IPS-18a (cell line): Measurements from ENCODE around the gene ACIN1.

Source experiments
- H3K27ac ChIP-seq: one replicate; pipeline ENCODE4 v1.5.1; 2013; ENCODE audit warnings: low read length
- H3K27me3 ChIP-seq: one replicate; pipeline ENCODE4 v1.6.1; 2013; ENCODE audit warnings: mild to moderate bottlenecking, low read length; ENCODE audit not compliant: control insufficient read depth, insufficient read depth
- H3K36me3 ChIP-seq: one replicate; pipeline ENCODE4 v1.6.1; 2013; ENCODE audit warnings: low read depth, low read length; ENCODE audit not compliant: control insufficient read depth
- H3K4me1 ChIP-seq: one replicate; pipeline ENCODE4 v1.6.1; 2013; ENCODE audit warnings: low read depth, low read length; ENCODE audit not compliant: control insufficient read depth
- H3K4me3 ChIP-seq: one replicate; pipeline ENCODE4 v1.5.1; 2013; ENCODE audit warnings: low read length
- H3K9ac ChIP-seq: one replicate; pipeline ENCODE4 v1.6.1; 2013; ENCODE audit warnings: mild to moderate bottlenecking, low read length, moderate library complexity
- H3K9me3 ChIP-seq: one replicate; pipeline ENCODE4 v1.6.1; 2013; ENCODE audit warnings: low read depth, low read length; ENCODE audit not compliant: control insufficient read depth

The ACIN1 gene

GRCh38 chr14:23040100-23040499 lies 54.8 kb downstream of the ACIN1 start:
- H3K36me3 ChIP-seq = no peaks in the 10 kb centered on the region

GRCh38 chr14:23035303-23036144 lies 59.4 kb downstream of the ACIN1 start:
- Histone ChIP-seq H3K9ac (peak overlapping the region; percentile 98), H3K4me3 (peak overlapping the region; percentile 93), H3K9me3 (no peaks in the 10 kb centered on the region), H3K27me3 (no peaks in the 10 kb centered on the region), H3K36me3 (peaks cover 22% of the 10 kb centered on the region), H3K27ac (peak overlapping the region; percentile 99), H3K4me1 (peaks cover 8% of the 10 kb centered on the region)

More at GRCh38 chr14:23040100-23040499, 54.8 kb downstream of the ACIN1 start:
- peaks cover 7% of the 10 kb centered on the region for H3K4me1 ChIP-seq
- no peaks in the 10 kb centered on the region for H3K27me3 ChIP-seq
- no peak overlapping the region for H3K9ac ChIP-seq
- H3K27ac ChIP-seq = no peak overlapping the region
- H3K4me3 ChIP-seq = no peak overlapping the region
- H3K9me3 ChIP-seq = no peaks in the 10 kb centered on the region

DNA sequence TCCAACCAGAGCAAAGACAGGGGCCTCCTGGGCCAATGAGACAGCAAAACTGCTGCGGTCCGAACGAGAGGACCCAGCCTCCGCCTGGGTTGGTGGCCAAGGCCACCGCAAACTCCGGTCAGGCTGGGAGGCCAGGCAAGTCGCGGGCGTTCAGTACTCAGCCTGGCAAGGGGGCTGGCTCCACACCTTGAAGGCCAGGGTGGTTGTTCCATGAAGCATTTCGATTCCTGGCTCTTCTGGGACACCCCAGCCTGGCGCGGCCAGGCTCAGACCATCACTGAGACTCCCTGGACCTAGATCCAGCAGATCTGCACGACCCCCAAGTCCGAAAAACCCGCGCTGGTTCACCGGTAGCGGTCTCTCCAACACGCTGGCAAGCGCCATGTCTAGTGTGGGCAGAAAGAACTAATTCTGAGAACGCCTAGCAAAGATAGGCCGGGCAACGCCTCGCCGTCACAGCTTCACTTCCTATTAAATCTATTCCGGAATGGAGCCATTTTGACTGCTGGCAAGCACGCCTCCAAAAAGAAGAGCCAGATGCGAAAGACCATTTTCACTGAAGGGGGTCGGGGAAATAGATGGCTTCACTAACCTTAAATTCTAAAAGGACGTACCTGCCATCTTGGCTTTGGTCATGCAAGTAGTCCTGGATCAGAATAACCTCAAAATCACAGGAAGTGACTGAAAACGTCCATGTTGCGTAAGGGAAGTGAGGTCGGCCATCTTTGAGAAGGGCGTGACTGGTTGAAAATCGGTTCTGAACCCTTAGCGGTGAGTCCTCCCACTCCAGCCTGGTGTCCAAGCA lies 60.2 kb downstream of the ACIN1 start, which contains the start of gene PSMB5:
PSMB5 (minus strand) TSS at position 403 of the 805 bp plus-strand sequence; CDS start at position 384, 19 bp downstream.
- Histone ChIP-seq H3K4me3 (peak within 1 kb of the TSS; percentile 93), H3K9me3 (no peaks in the 10 kb centered on the region), H3K4me1 (peaks cover 8% of the 10 kb centered on the region), H3K27me3 (no peaks in the 10 kb centered on the region), H3K9ac (peak within 1 kb of the TSS; percentile 98), H3K27ac (peak within 1 kb of the TSS; percentile 99), H3K36me3 (peaks cover 25% of the 10 kb centered on the region)

- H3K9me3 ChIP-seq = no peaks in the 10 kb centered on the region
- peaks cover 8% of the 10 kb centered on the region for H3K4me1 ChIP-seq
- peak overlapping the region; percentile 99 for H3K27ac ChIP-seq
- H3K9ac ChIP-seq = peak overlapping the region; percentile 98
- no peaks in the 10 kb centered on the region for H3K27me3 ChIP-seq
- H3K4me3 ChIP-seq = peak overlapping the region; percentile 93
- H3K36me3 ChIP-seq = peaks cover 31% of the 10 kb centered on the region
Measured at GRCh38 chr14:23033801-23034497, 61.0 kb downstream of the ACIN1 start.

DNA sequence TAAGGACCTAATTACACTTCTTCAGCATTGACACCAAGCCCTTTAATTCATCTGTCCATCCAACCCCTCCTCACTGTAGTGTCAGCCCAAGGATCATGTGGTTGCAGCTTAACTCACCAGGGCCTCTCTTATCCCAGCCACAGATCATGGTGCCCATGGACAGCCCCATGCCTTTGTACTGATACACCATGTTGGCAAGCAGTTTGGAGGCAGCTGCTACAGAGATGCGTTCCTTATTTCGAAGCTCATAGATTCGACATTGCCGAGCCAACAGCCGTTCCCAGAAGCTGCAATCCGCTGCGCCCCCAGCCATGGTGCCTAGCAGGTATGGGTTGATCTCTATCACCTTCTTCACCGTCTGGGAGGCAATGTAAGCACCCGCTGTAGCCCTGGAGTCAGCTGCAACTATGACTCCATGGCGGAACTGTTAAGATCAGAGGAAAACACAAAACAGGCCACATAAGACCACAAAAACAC lies 61.6 kb downstream of the ACIN1 start:
- H3K9me3 ChIP-seq = no peaks in the 10 kb centered on the region
- peaks cover 8% of the 10 kb centered on the region for H3K4me1 ChIP-seq
- peaks cover 37% of the 10 kb centered on the region for H3K36me3 ChIP-seq
- peak overlapping the region; percentile 93 for H3K4me3 ChIP-seq
- no peaks in the 10 kb centered on the region for H3K27me3 ChIP-seq
- H3K27ac ChIP-seq = no peak overlapping the region
- peak overlapping the region; percentile 98 for H3K9ac ChIP-seq

DNA sequence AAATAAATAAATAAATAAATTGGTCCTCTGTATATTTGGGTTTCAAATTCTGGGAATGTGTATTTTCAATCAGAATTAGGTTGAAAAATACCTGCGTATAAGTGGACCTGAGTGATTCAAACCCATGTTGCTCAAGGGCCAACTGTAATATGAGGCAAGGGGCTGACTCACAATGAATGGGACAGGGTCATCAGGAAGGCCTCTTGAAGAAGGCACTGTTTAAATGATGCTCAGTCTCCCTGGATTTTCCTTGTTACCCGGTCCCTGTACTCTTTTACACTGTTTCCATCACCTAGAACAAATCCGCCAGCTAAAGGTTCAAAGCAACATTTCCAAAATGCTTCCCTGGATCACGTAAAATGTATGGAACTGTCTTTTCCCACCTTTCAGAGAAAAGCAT lies 64.0 kb downstream of the ACIN1 start:
- H3K9ac ChIP-seq = no peak overlapping the region
- no peaks in the 10 kb centered on the region for H3K9me3 ChIP-seq
- no peaks in the 10 kb centered on the region for H3K27me3 ChIP-seq
- H3K4me1 ChIP-seq = peaks cover 8% of the 10 kb centered on the region
- peaks cover 49% of the 10 kb centered on the region for H3K36me3 ChIP-seq
- no peak overlapping the region for H3K27ac ChIP-seq
- no peak overlapping the region for H3K4me3 ChIP-seq

GRCh38 chr14:23028799-23029198 lies 66.1 kb downstream of the ACIN1 start:
- H3K27ac ChIP-seq = no peak overlapping the region
- H3K36me3 ChIP-seq = peaks cover 62% of the 10 kb centered on the region
- H3K4me1 ChIP-seq = peaks cover 5% of the 10 kb centered on the region
- H3K9ac ChIP-seq = no peak overlapping the region
- no peaks in the 10 kb centered on the region for H3K27me3 ChIP-seq
- no peaks in the 10 kb centered on the region for H3K9me3 ChIP-seq
- no peak overlapping the region for H3K4me3 ChIP-seq

DNA sequence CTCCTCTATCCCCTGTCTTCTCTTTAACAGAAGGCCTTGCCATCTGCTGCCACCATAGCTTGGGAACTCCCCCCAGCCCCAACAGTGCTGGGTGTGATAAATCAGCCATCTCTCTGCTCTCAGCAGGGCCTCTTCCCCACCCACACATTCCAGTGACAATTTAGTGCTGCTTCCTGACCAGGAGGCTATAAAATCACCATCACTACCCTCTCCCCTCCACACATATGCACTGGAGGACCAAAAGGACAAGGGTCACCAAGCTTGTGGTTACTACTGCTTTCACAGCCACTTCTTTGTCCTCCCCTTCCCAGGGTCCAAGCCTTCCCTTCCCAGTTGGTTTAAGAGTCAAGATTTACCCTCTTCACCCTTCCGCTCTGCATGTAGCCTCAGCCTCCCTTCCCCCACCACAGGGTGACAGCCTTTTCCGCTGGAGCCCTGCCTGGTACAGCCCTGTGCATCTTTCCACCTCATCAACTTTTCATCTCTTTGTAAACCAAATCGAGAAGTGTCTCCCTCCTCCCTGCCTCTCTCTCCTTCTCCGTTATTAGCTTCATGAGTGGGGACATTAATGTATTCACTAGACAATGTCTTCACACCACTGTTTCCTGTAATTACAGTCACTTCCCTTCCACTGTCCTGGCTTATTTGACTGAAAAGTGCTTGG lies 69.7 kb downstream of the ACIN1 start:
- H3K36me3 ChIP-seq = peaks cover 38% of the 10 kb centered on the region
- H3K4me1 ChIP-seq = no peaks in the 10 kb centered on the region
- H3K4me3 ChIP-seq = no peak overlapping the region
- no peak overlapping the region for H3K27ac ChIP-seq
- H3K27me3 ChIP-seq = no peaks in the 10 kb centered on the region
- no peaks in the 10 kb centered on the region for H3K9me3 ChIP-seq
- H3K9ac ChIP-seq = no peak overlapping the region

- Histone ChIP-seq H3K36me3 (peaks cover 38% of the 10 kb centered on the region), H3K27me3 (no peaks in the 10 kb centered on the region), H3K9me3 (no peaks in the 10 kb centered on the region), H3K4me1 (no peaks in the 10 kb centered on the region), H3K4me3 (no peak overlapping the region), H3K27ac (no peak overlapping the region), H3K9ac (no peak overlapping the region)
Measured at GRCh38 chr14:23024612-23025075, 70.3 kb downstream of the ACIN1 start.

GRCh38 chr14:23023795-23024152 lies 71.2 kb downstream of the ACIN1 start:
- Histone ChIP-seq H3K9me3 (no peaks in the 10 kb centered on the region), H3K9ac (no peak overlapping the region), H3K27me3 (no peaks in the 10 kb centered on the region), H3K4me1 (no peaks in the 10 kb centered on the region), H3K36me3 (peaks cover 30% of the 10 kb centered on the region), H3K4me3 (no peak overlapping the region), H3K27ac (no peak overlapping the region)
